Measurements from ENCODE around the gene ZNF526.
A peak's percentile ranks its signal among the peaks of the same experiment; 100 is the strongest.

ZNF526 gene

DNA sequence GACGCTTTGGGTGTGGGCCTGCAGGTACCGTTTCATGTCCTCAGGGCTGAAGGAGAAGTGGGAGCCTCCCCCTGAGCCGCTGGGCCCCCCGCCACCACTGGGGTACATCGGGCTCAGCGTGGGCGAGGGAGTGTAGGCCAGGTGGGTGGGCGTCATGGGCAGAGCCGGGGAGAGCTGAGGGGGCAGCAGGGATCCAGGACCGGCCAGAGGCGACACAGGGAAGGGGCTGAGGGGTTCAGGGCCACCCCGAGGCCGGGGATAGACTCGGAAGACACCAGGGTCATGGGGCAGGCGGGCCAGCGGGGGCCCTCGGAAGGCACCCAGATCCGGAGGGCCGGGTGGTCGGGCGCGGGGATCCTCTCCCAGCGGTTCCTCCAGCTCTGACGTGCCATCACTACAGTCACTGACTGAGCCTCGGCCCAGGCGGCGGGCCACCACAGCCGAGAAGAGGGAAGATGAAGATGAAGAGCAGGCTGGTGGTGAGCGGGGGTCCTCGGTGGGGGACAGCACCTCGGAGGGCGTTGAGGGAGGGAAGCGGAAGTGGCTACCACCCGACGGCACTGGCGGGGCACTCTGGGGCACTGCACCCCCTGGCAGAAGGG, 29.1 kb downstream of the ZNF526 start:
- no peak overlapping the region for H3K4me3 ChIP-seq (ENCODE audit: insufficient read depth in 1 of 2, low read depth in 1 of 2, low read length in 2 of 2)
- no peak overlapping the region for H4K8ac ChIP-seq (ENCODE audit: low read length)
- no peak overlapping the region for H3K18ac ChIP-seq (ENCODE audit: low read depth in 1 of 2, low read length in 2 of 2)
- H3K4me2 ChIP-seq (ENCODE audit: low read length, poor library complexity, severe bottlenecking): no peak overlapping the region
- no peaks in the 10 kb centered on the region for H3K9me3 ChIP-seq (ENCODE audit: control insufficient read depth, low read length)
- H2AK5ac ChIP-seq (ENCODE audit: low read length, severe bottlenecking): no peak overlapping the region
- H3K23ac ChIP-seq (ENCODE audit: low read length in 2 of 2): no peak overlapping the region
- peaks cover 41% of the 10 kb centered on the region for H3K4me1 ChIP-seq (ENCODE audit: control insufficient read depth, insufficient read depth, low read depth, low read length)
- no peak for DNase-seq
- H3K79me1 ChIP-seq (replicated peaks; ENCODE audit: low read length, poor library complexity, severe bottlenecking): peaks cover 17% of the 10 kb centered on the region
- no peak overlapping the region for H3K9ac ChIP-seq (ENCODE audit: low read length)
- H2BK120ac ChIP-seq (ENCODE audit: low read depth, low read length): no peak overlapping the region
- no peak overlapping the region for H3K4ac ChIP-seq (ENCODE audit: low read depth in 1 of 2, low read length in 2 of 2)
- no peak overlapping the region for H2BK5ac ChIP-seq (ENCODE audit: low read depth, low read length, poor library complexity, severe bottlenecking)
- no peaks in the 10 kb centered on the region for H3K27me3 ChIP-seq (ENCODE audit: control insufficient read depth in 1 of 2, insufficient read depth in 1 of 2, low read length in 2 of 2)
- 96% methylated on average over 36 of the region's 36 CpGs for whole genome bisulfite sequencing
- no peak overlapping the region for H3K27ac ChIP-seq (ENCODE audit: low read length, poor library complexity, severe bottlenecking)
- no peak overlapping the region for H2BK12ac ChIP-seq (ENCODE audit: low read length in 2 of 2)
- peaks cover 14 to 51% of the 10 kb centered on the region in 2 experiments for H3K36me3 ChIP-seq (ENCODE audit: control insufficient read depth in 1 of 2, insufficient read depth in 2 of 2, low read depth in 1 of 2, low read length in 2 of 2)
- no peak overlapping the region for H2BK15ac ChIP-seq (ENCODE audit: low read depth, poor library complexity, severe bottlenecking)
- H3K14ac ChIP-seq (ENCODE audit: low read length in 2 of 2): no peak overlapping the region
- H4K91ac ChIP-seq (ENCODE audit: low read length): no peak overlapping the region
- H2AFZ ChIP-seq (ENCODE audit: low read depth, low read length): no peak overlapping the region

- no peak overlapping the region for H2AFZ ChIP-seq (ENCODE audit: low read depth, low read length)
- no peak overlapping the region for H4K8ac ChIP-seq (ENCODE audit: low read length)
- H3K27me3 ChIP-seq (ENCODE audit: control insufficient read depth in 1 of 2, insufficient read depth in 1 of 2, low read length in 2 of 2): no peaks in the 10 kb centered on the region
- H3K4ac ChIP-seq (ENCODE audit: low read depth in 1 of 2, low read length in 2 of 2): no peak overlapping the region
- H2BK5ac ChIP-seq (ENCODE audit: low read depth, low read length, poor library complexity, severe bottlenecking): no peak overlapping the region
- no peak overlapping the region for H3K4me3 ChIP-seq (ENCODE audit: insufficient read depth in 1 of 2, low read depth in 1 of 2, low read length in 2 of 2)
- no peak for DNase-seq
- H2BK120ac ChIP-seq (ENCODE audit: low read depth, low read length): no peak overlapping the region
- H3K9ac ChIP-seq (ENCODE audit: low read length): peak overlapping the region; percentile 83
- no peak overlapping the region for H3K4me2 ChIP-seq (ENCODE audit: low read length, poor library complexity, severe bottlenecking)
- H3K4me1 ChIP-seq (ENCODE audit: control insufficient read depth, insufficient read depth, low read depth, low read length): peaks cover 41% of the 10 kb centered on the region
- H3K9me3 ChIP-seq (ENCODE audit: control insufficient read depth, low read length): no peaks in the 10 kb centered on the region
- no peak overlapping the region for H2BK15ac ChIP-seq (ENCODE audit: low read depth, poor library complexity, severe bottlenecking)
- H3K18ac ChIP-seq (ENCODE audit: low read depth in 1 of 2, low read length in 2 of 2): no peak overlapping the region
- no peak overlapping the region for H3K23ac ChIP-seq (ENCODE audit: low read length in 2 of 2)
- H2AK5ac ChIP-seq (ENCODE audit: low read length, severe bottlenecking): no peak overlapping the region
- 94% methylated on average over 6 of the region's 6 CpGs for WGBS
- no peak overlapping the region for H4K91ac ChIP-seq (ENCODE audit: low read length)
- peaks cover 14 to 51% of the 10 kb centered on the region in 2 experiments for H3K36me3 ChIP-seq (ENCODE audit: control insufficient read depth in 1 of 2, insufficient read depth in 2 of 2, low read depth in 1 of 2, low read length in 2 of 2)
- no peak overlapping the region for H3K27ac ChIP-seq (ENCODE audit: low read length, poor library complexity, severe bottlenecking)
- H3K14ac ChIP-seq (ENCODE audit: low read length in 2 of 2): no peak overlapping the region
- H2BK12ac ChIP-seq (ENCODE audit: low read length in 2 of 2): no peak overlapping the region
- H3K79me1 ChIP-seq (replicated peaks; ENCODE audit: low read length, poor library complexity, severe bottlenecking): peaks cover 17% of the 10 kb centered on the region
These were observed 29.7 kb downstream of the ZNF526 start for GRCh38 chr19:42249769-42250168.

- Histone ChIP-seq H3K4me3 (ENCODE audit: insufficient read depth in 1 of 2, low read depth in 1 of 2, low read length in 2 of 2) (peak overlapping the region in 1 of 2 experiments; percentile 38), H3K4ac (ENCODE audit: low read depth in 1 of 2, low read length in 2 of 2) (no peak overlapping the region), H2BK12ac (ENCODE audit: low read length in 2 of 2) (no peak overlapping the region), H3K4me1 (ENCODE audit: control insufficient read depth, insufficient read depth, low read depth, low read length) (peaks cover 41% of the 10 kb centered on the region), H3K9ac (ENCODE audit: low read length) (peak overlapping the region; percentile 83), H3K14ac (ENCODE audit: low read length in 2 of 2) (no peak overlapping the region), H2BK120ac (ENCODE audit: low read depth, low read length) (no peak overlapping the region), H2AK5ac (ENCODE audit: low read length, severe bottlenecking) (no peak overlapping the region), H3K27me3 (ENCODE audit: control insufficient read depth in 1 of 2, insufficient read depth in 1 of 2, low read length in 2 of 2) (no peaks in the 10 kb centered on the region), H3K23ac (ENCODE audit: low read length in 2 of 2) (no peak overlapping the region), H2BK15ac (ENCODE audit: low read depth, poor library complexity, severe bottlenecking) (no peak overlapping the region), H2BK5ac (ENCODE audit: low read depth, low read length, poor library complexity, severe bottlenecking) (no peak overlapping the region), H4K91ac (ENCODE audit: low read length) (no peak overlapping the region), H3K27ac (ENCODE audit: low read length, poor library complexity, severe bottlenecking) (no peak overlapping the region), H3K4me2 (ENCODE audit: low read length, poor library complexity, severe bottlenecking) (no peak overlapping the region), H4K8ac (ENCODE audit: low read length) (no peak overlapping the region), H3K9me3 (ENCODE audit: control insufficient read depth, low read length) (no peaks in the 10 kb centered on the region), H3K36me3 (ENCODE audit: control insufficient read depth in 1 of 2, insufficient read depth in 2 of 2, low read depth in 1 of 2, low read length in 2 of 2) (peaks cover 14 to 51% of the 10 kb centered on the region in 2 experiments), H3K18ac (ENCODE audit: low read depth in 1 of 2, low read length in 2 of 2) (no peak overlapping the region), H3K79me1 (replicated peaks; ENCODE audit: low read length, poor library complexity, severe bottlenecking) (peaks cover 17% of the 10 kb centered on the region), H2AFZ (ENCODE audit: low read depth, low read length) (no peak overlapping the region)
- WGBS: 96% methylated on average over 14 of the region's 15 CpGs
- DNase-seq: no peak
These were observed 30.1 kb downstream of the ZNF526 start for GRCh38 chr19:42250183-42250665.

DNA sequence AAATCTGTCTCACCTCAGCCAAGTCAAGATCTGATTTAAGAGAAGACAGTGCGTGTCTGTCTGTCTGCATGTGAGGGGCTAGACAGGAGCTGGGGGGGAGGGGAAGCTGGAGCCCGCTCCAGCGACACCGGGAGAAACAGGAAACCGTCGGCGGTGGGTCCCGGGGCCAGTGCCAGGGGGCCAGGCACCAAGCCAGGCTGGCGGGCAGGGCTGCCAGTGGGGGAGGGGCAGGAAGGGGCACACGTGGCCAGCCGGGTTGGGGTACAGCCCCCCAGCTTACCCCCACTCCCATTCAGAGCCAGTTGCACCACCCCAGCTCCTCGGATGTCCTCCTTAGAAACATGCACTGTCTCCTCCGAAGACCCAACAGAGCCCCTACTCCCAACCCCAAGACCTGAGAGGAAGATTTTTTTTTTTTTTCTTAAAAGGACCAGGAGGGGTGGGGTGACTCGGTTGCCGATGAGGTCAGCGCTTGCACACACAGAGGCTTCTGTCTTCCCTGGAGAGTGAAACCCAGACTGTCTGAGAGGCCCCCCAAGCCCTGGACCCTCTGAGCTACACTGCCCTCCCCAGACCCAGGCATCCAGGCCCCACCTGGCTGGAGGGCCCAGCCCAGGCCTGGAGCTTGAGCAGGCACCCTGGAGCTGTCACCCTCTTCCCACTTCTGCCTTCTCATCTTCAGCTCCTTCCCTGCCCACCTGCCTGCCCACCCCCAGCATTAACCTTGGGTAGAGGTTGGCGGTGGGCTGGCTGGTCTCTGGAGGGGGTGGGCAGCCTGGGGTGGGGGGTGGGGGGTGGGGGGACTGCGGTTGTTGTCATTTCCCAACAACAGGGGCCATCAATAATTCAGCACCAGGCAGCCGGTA, 30.8 kb downstream of the ZNF526 start:
- H3K4ac ChIP-seq (ENCODE audit: low read depth in 1 of 2, low read length in 2 of 2): no peak overlapping the region
- peak overlapping the region; percentile 83 for H3K9ac ChIP-seq (ENCODE audit: low read length)
- H3K4me2 ChIP-seq (ENCODE audit: low read length, poor library complexity, severe bottlenecking): peak overlapping the region; percentile 12
- H3K27me3 ChIP-seq (ENCODE audit: control insufficient read depth in 1 of 2, insufficient read depth in 1 of 2, low read length in 2 of 2): no peaks in the 10 kb centered on the region
- H3K14ac ChIP-seq (ENCODE audit: low read length in 2 of 2): no peak overlapping the region
- 74% methylated on average over 11 of the region's 19 CpGs for WGBS
- no peak overlapping the region for H4K8ac ChIP-seq (ENCODE audit: low read length)
- no peak overlapping the region for H2AFZ ChIP-seq (ENCODE audit: low read depth, low read length)
- no peak overlapping the region for H3K23ac ChIP-seq (ENCODE audit: low read length in 2 of 2)
- no peaks in the 10 kb centered on the region for H3K9me3 ChIP-seq (ENCODE audit: control insufficient read depth, low read length)
- H3K79me1 ChIP-seq (replicated peaks; ENCODE audit: low read length, poor library complexity, severe bottlenecking): peaks cover 18% of the 10 kb centered on the region
- H3K36me3 ChIP-seq (ENCODE audit: control insufficient read depth in 1 of 2, insufficient read depth in 2 of 2, low read depth in 1 of 2, low read length in 2 of 2): peaks cover 14 to 51% of the 10 kb centered on the region in 2 experiments
- no peak overlapping the region for H2BK120ac ChIP-seq (ENCODE audit: low read depth, low read length)
- H2BK12ac ChIP-seq (ENCODE audit: low read length in 2 of 2): no peak overlapping the region
- H3K4me3 ChIP-seq (ENCODE audit: insufficient read depth in 1 of 2, low read depth in 1 of 2, low read length in 2 of 2): peak overlapping the region in 1 of 2 experiments; percentile 38
- H2AK5ac ChIP-seq (ENCODE audit: low read length, severe bottlenecking): no peak overlapping the region
- H3K27ac ChIP-seq (ENCODE audit: low read length, poor library complexity, severe bottlenecking): no peak overlapping the region
- DNase-seq: peak; percentile 36
- no peak overlapping the region for H2BK5ac ChIP-seq (ENCODE audit: low read depth, low read length, poor library complexity, severe bottlenecking)
- no peak overlapping the region for H2BK15ac ChIP-seq (ENCODE audit: low read depth, poor library complexity, severe bottlenecking)
- no peak overlapping the region for H4K91ac ChIP-seq (ENCODE audit: low read length)
- peaks cover 42% of the 10 kb centered on the region for H3K4me1 ChIP-seq (ENCODE audit: control insufficient read depth, insufficient read depth, low read depth, low read length)
- peak overlapping the region in 1 of 2 experiments; percentile 37 for H3K18ac ChIP-seq (ENCODE audit: low read depth in 1 of 2, low read length in 2 of 2)
